T-helper 1 cell treated with Interleukin-12 subunit alpha and Interleukin-12 subunit beta and Interleukin-4 antibody, amounts not matched to agents 30 ng/mL and 1 ng/mL, for 36 hours (primary cell): Measurements from ENCODE around the gene CPSF4. TPM values are rescaled to one million over a fixed set of nuclear protein-coding genes. Genes with fewer than 3 reads are reported as not detected.

Source experiments
- intact Hi-C: fragments of 100-400 bp; cut with micrococcal nuclease; formaldehyde crosslinking; loops from one replicate; pipeline ENCODE4 v1.15.1; 2024
- total RNA-seq: library from RNA; stranded (reverse); gene quantifications from 2 replicates; pipeline ENCODE4 v1.2.3, GENCODE V29; 2022

The CPSF4 gene
- total RNA-seq, 1 donor from 2014 or later: 68.0 TPM

- intact Hi-C loops: loop anchor here (10.0 kb wide), 2 partner anchors 356 to 516 kb away; no protein-coding TSS in a partner anchor
Measured at GRCh38 chr7:99478464-99479440, 40.0 kb downstream of the CPSF4 start.

- intact Hi-C loops: no loop called here
Measured at GRCh38 chr7:99485094-99485493, 46.4 kb downstream of the CPSF4 start.

GRCh38 chr7:99489235-99489634 is 50.5 kb downstream of the CPSF4 start:
- intact Hi-C loops: no loop called here

DNA sequence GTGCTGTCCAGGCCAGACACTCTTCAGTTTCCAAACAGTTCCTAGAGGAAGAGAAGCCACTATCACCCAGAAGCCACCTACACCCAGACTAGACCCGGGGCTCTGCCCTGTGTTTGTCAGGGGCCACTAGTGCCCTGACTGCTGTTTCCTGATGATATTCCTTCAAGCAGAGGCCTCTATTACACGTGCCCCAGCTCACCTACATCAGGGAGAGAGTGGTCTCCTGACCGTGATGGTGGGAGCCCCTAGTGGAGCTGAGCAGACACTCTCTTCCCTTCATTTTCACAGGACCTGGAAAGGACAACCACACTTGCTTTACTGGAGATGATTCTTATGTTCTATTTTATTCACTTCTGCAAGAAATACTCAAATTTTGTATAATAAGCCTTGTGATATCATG is 52.1 kb downstream of the CPSF4 start:
- intact Hi-C loops: no loop called here

DNA sequence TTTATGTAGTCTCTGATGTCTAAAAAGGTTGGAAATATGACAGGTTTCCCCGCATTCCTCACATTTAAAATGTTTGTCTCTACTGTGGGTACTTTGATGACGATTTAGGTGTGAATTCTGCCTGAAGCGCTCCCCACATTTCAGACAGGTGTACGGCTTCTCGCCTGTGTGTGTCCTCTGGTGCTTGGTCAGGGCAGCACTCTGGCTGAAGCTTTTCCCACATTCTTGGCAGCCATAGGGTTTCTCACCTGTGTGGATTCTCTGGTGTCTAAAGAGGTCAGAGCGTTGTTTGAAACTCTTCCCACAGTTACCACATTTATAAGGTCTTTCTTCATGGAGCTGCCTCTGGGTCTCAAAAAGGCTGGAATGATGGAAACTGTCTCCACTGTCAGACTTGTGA is 55.1 kb downstream of the CPSF4 start:
- intact Hi-C loops: no loop called here

GRCh38 chr7:99497766-99498545 is 59.2 kb downstream of the CPSF4 start:
- intact Hi-C loops: no loop called here

DNA sequence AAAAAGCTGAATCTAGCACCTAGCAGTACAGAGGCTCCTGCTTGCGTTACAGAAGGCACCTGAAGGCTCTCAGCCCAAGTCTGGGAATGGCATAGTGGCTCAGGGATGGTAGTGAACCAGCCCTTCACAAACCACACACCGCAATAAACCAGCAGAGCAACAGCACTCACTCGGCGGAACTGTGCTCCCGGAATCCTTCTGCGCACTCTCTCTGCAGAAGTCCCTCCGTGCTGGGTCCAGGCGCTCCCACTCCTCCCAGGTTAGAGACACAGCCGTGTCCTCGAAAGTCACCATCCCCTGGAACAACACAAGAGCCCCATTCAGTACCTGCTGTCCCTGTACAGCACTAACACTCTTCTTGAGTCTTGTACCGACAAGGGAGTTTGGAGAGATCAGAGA is 59.8 kb downstream of the CPSF4 start:
- intact Hi-C loops: no loop called here

- intact Hi-C loops: no loop called here
Measured at GRCh38 chr7:99499371-99499720, 60.6 kb downstream of the CPSF4 start.

DNA sequence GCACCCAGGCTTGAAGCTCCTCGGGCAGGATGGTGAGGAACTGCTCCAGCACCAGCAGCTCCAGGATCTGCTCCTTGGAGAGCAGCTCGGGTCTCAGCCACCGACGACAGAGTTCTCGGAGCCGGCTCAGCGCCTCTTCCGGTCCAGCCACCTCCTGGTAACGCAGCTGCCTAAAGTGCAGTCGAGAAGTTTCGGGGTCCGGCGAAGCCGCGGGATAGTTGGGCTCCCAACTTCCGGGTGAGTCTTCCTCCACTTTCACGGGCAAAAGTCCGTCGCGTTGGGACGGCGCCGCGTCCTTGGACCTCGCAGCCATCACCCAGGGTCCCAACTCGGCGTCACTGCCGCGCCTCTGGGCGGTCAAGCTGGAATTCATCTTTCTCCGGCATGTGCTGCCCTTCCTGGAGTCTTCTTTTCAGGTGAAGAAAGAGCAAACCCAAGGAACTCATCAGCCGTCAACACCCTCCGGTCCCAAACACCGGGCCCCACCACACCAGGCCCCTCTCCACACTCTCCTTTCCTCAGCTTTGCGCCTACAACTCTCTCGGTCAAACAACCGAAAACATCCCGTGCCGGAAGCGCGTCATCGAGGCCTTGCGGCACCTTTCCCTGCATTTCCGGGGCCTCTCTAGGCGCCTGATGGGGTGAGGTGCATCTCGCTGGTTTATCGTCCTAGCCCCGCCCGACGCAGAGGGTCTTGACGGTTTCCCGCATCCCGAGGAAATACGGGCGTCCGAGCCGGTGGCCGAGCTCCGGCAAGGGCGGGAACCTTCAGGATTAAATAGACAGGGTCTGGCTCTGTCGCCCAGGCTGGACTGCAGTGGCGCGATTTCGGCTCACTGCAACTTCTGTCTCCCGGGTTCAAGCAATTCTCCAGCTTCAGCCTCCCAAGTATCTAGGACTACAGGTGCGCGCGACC is 61.2 kb downstream of the CPSF4 start, which contains the start of gene ZNF394:
Gene ZNF394 (minus strand): TSS at position 561 of the 916 bp plus-strand sequence. CDS start 188 bp downstream, at position 373.
- intact Hi-C loops: loop anchor here (1.0 to 10.0 kb wide), 8 partner anchors 28 to 495 kb away; partner anchors contain the start of genes ATP5MF, FAM200A, TRIM4 and ZNF655

DNA sequence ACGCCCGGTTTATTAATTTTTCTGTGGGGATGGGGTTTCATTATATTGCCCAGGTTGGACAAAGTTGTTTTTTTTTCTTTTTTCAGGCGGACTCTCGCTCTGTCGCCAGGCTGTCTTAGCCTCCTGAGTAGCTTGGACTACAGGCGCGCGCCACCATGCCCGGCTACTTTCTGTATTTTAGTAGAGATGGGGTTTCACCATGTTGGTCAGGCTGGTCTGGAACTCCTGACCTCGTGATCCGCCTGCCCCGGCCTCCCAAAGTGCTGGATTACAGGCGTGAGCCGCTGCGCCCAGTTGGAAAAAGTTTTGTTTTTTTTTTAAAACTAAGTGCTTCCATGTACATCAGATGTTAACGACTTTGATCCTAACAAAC is 61.9 kb downstream of the CPSF4 start:
- intact Hi-C loops: loop anchor here (1.0 to 10.0 kb wide), 8 partner anchors 28 to 494 kb away; partner anchors contain the start of genes ATP5MF, FAM200A, TRIM4 and ZNF655

- intact Hi-C loops: loop anchor here (10.0 kb wide), 2 partner anchors 334 to 494 kb away; no protein-coding TSS in a partner anchor
Measured at GRCh38 chr7:99501236-99501635, 62.5 kb downstream of the CPSF4 start.

DNA sequence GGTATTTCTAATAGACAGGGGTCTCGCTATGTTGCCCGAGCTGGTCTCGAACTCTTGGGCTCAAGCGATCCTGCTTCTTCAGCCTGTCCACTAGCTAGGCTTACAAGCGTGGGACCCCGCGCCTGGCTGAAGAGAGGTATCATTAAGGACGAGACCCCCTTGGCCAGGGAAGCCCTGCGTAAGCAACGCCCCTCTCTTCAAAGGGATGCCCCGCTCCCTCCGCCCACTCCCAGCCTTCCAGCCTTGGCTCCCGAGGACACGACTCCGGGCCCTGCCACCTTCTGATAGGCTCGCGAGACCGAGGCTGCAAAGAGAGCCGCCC is 65.5 kb downstream of the CPSF4 start:
- intact Hi-C loops: loop anchor here (1.0 to 10.0 kb wide), 7 partner anchors 32 to 511 kb away; partner anchors contain the start of genes BUD31, PDAP1, ZKSCAN1 and ZNF789

DNA sequence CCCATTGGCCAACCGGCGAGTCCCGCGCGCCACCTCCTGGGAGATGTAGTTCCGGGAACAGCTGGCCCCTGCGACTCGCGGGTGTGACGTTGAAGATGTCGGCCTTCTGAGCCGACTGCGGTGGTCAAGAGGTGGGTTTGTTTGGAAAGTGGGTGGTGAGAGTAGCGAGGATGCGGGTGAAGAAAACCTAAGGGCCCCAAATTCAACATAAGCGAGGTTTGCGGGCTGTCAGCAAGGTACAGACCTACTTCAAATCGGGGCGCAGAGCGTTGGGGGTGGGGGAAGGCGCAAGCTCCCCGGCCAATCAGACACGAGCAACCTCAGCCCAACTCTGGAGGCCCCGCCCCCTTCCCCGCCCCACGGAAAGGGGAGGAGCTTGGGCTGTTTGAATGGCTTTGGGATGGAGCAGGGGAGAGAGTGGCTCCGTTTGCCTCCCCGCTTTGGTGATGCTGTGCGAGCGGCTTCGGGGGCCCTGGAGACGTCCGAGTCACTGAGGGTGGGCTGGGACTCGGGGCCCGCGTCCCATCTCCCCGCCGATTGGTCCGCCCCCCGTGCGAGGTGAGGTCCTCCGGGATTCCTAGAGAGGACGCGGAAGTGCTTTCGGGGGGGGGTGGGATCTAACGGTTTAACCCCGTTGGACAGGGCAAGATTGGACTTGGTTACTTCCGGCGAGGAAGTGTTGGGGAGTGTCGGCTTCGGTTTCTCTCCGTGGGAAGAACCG is 66.0 kb downstream of the CPSF4 start, which contains the start of gene ZKSCAN5:
Gene ZKSCAN5 (plus strand): TSS at position 60 of the 721 bp plus-strand sequence. CDS start 1,383 bp downstream, outside the sequence.
- intact Hi-C loops: loop anchor here (1.0 to 10.0 kb wide), 10 partner anchors 32 to 511 kb away; partner anchors contain the start of genes BUD31, FAM200A, PDAP1 and ZKSCAN1

GRCh38 chr7:99505324-99505662 is 66.5 kb downstream of the CPSF4 start:
- intact Hi-C loops: loop anchor here (1.0 to 10.0 kb wide), 5 partner anchors 47 to 490 kb away; partner anchors contain the start of genes FAM200A, ZNF655 and ZSCAN25

Other genes starting within 250 kb of the CPSF4 start
- not detected in 2 replicates for gene KPNA7, start 230.8 kb upstream of the CPSF4 start, total RNA-seq
- gene MYH16, start 166.1 kb upstream of the CPSF4 start, total RNA-seq: not detected in 2 replicates
- 60.3 and 67.1 TPM in 2 replicates for gene ARPC1A, start 113.0 kb upstream of the CPSF4 start, total RNA-seq
- 405 and 417 TPM in 2 replicates for gene ARPC1B, start 64.2 kb upstream of the CPSF4 start, total RNA-seq
- 102 and 107 TPM in 2 replicates for gene PDAP1, start 30.3 kb upstream of the CPSF4 start, total RNA-seq
- gene BUD31, start 30.0 kb upstream of the CPSF4 start, total RNA-seq: 111 and 118 TPM in 2 replicates
- gene PTCD1, start 145 bp upstream of the CPSF4 start, total RNA-seq: 10.0 and 11.8 TPM in 2 replicates
- 341 and 351 TPM in 2 replicates for gene ATP5MF, start 27.2 kb downstream of the CPSF4 start, total RNA-seq
- 27.5 and 28.5 TPM in 2 replicates for gene ZNF789, start 33.9 kb downstream of the CPSF4 start, total RNA-seq
- gene ZNF394, start 61.3 kb downstream of the CPSF4 start, total RNA-seq: 60.1 and 61.7 TPM in 2 replicates
- gene ZKSCAN5, start 65.7 kb downstream of the CPSF4 start, total RNA-seq: 11.4 and 12.6 TPM in 2 replicates
- gene FAM200A, start 113.2 kb downstream of the CPSF4 start, total RNA-seq: 4.2 and 4.5 TPM in 2 replicates
- gene ZNF655, start 119.7 kb downstream of the CPSF4 start, total RNA-seq: 102 and 108 TPM in 2 replicates
- gene TMEM225B, start 159.3 kb downstream of the CPSF4 start, total RNA-seq: 1.4 and 1.6 TPM in 2 replicates
- 26.8 and 28.9 TPM in 2 replicates for gene ZSCAN25, start 178.0 kb downstream of the CPSF4 start, total RNA-seq
- gene CYP3A5, start 241.1 kb downstream of the CPSF4 start, total RNA-seq: not detected in 2 replicates